Activated naive CD8-positive, alpha-beta T cell (primary cell): Measurements from ENCODE around the gene POLD1.

Source experiments
- H3K27ac Mint-ChIP-seq: one replicate; pipeline ENCODE4 v1.8.0; 2021; ENCODE audit warnings: mixed read lengths
- H3K27me3 Mint-ChIP-seq: one replicate; pipeline ENCODE4 v1.8.0; 2021; ENCODE audit warnings: mixed read lengths
- H3K36me3 Mint-ChIP-seq: one replicate; pipeline ENCODE4 v1.8.0; 2021; ENCODE audit warnings: mixed read lengths
- H3K4me1 Mint-ChIP-seq: one replicate; pipeline ENCODE4 v1.8.0; 2021; ENCODE audit warnings: low read depth, mixed read lengths
- H3K4me3 Mint-ChIP-seq: one replicate; pipeline ENCODE4 v1.8.0; 2021; ENCODE audit warnings: mild to moderate bottlenecking, mixed read lengths
- H3K9me3 Mint-ChIP-seq: one replicate; pipeline ENCODE4 v1.8.0; 2021; ENCODE audit warnings: low read depth, mixed read lengths

The POLD1 gene

GRCh38 chr19:50466706-50467039 lies 82.5 kb downstream of the POLD1 start:
- peaks cover 2% of the 10 kb centered on the region for H3K27me3 Mint-ChIP-seq
- H3K4me3 Mint-ChIP-seq: no peak overlapping the region
- no peaks in the 10 kb centered on the region for H3K36me3 Mint-ChIP-seq
- no peaks in the 10 kb centered on the region for H3K9me3 Mint-ChIP-seq
- no peaks in the 10 kb centered on the region for H3K4me1 Mint-ChIP-seq
- no peak overlapping the region for H3K27ac Mint-ChIP-seq

GRCh38 chr19:50467566-50467965 lies 83.4 kb downstream of the POLD1 start:
- peaks cover 2% of the 10 kb centered on the region for H3K27me3 Mint-ChIP-seq
- no peaks in the 10 kb centered on the region for H3K36me3 Mint-ChIP-seq

More at GRCh38 chr19:50467566-50467965, 83.4 kb downstream of the POLD1 start:
- Mint-ChIP-seq H3K27ac (no peak overlapping the region), H3K9me3 (no peaks in the 10 kb centered on the region), H3K4me3 (no peak overlapping the region), H3K4me1 (no peaks in the 10 kb centered on the region)
